HCT116 (cell line): ENCODE results near the gene ENPP6. TPM values are rescaled to one million over a fixed set of nuclear protein-coding genes. Genes with fewer than 3 reads are reported as not detected.

Experiments
- ATAC-seq: fragments of 200-7000 bp; cut with Tn5 transposase; 2 replicates; pipeline ENCODE4 v1.9.1; 2020; ENCODE audit warnings: mild to moderate bottlenecking, moderate library complexity
- BruUV-seq: library from RNA; stranded (reverse); fragments of 400-500 nt; replicated peaks from 2 replicates; lab custom pipeline; 2021; lab: Mats Ljungman, UMichigan
- CTCF ChIA-PET: fragments of 300-600 bp; sonication (Branson Sonifier 250); formaldehyde crosslinking; loops from one replicate; lab custom pipeline; 2021; ENCODE audit warnings: antibody characterized with exemption; lab: Charles Lee
- POLR2A ChIA-PET: fragments of 300-600, 350-600 bp; sonication (Branson Sonifier 250); formaldehyde crosslinking; loops from one replicate; lab custom pipeline; 2021; ENCODE audit warnings: antibody characterized with exemption; lab: Charles Lee
- RAD21 ChIA-PET, 2 experiments: fragments of 300-600 bp; sonication (Branson Sonifier 250); formaldehyde crosslinking; loops; one replicate each; lab custom pipeline; 2023; ENCODE audit warnings: low total read pairs in 2 of 2; ENCODE audit not compliant: uncharacterized antibody in 2 of 2, unreplicated experiment in 2 of 2, low non-redundant PET in 1 of 2; lab: Charles Lee
- DNase-seq: peaks from one replicate; pipeline ENCODE4 v3.0.0-alpha.2; 2010; ENCODE audit warnings: low read depth, low spot score
- H2AFZ ChIP-seq: fragments of 200-600 bp; shearing (Covaris generic), sonication (generic); 2 replicates; pipeline ENCODE4 v1.6.1; 2017; ENCODE audit warnings: low read depth, mixed run types, mixed read lengths, antibody characterized with exemption, low read length; ENCODE audit not compliant: poor library complexity, severe bottlenecking
- H3K27ac ChIP-seq: 2 replicates; pipeline ENCODE4 v1.5.1; 2012; ENCODE audit warnings: low read depth, low read length
- H3K27me3 ChIP-seq: fragments of 200-600 bp; sonication (generic); 2 replicates; pipeline ENCODE4 v1.6.1; 2016; ENCODE audit warnings: mixed run types, low read length, mixed read lengths; ENCODE audit not compliant: insufficient read depth
- H3K36me3 ChIP-seq, 2 experiments: fragments of 200-500 bp in 1 of 2; fragments of 200-600 bp in 1 of 2; sonication (Bioruptor generic) in 1 of 2; sonication (generic) in 1 of 2; 2 replicates each; pipeline versions ENCODE4 v1.5.1 to v1.6.1; 2014 to 2016; ENCODE audit warnings: low read length in 2 of 2, inconsistent platforms in 1 of 2, mixed read lengths in 1 of 2, mixed run types in 1 of 2; ENCODE audit not compliant: insufficient read depth in 2 of 2, control insufficient read depth in 1 of 2
- H3K4me1 ChIP-seq, 2 experiments: fragments of 200-600 bp in 1 of 2; sonication (generic) in 1 of 2; 2 replicates each; pipeline versions ENCODE4 v1.5.1 to v1.6.1; 2012 to 2017; ENCODE audit warnings: low read length in 2 of 2, inconsistent platforms in 1 of 2, mild to moderate bottlenecking in 1 of 2, mixed read lengths in 1 of 2, mixed run types in 1 of 2, moderate library complexity in 1 of 2; ENCODE audit not compliant: insufficient read depth in 2 of 2, control insufficient read depth in 1 of 2
- H3K4me2 ChIP-seq: fragments of 200-600 bp; sonication (generic); 2 replicates; pipeline ENCODE4 v1.6.1; 2017; ENCODE audit warnings: mixed run types, low read length, mixed read lengths
- H3K4me3 ChIP-seq, 2 experiments: fragments of 200-600 bp in 1 of 2; sonication (generic) in 1 of 2; replicated peaks in 1 of 2; 2 replicates each; pipeline ENCODE4 v1.5.1; 2011 to 2016; ENCODE audit warnings: low read length in 2 of 2, control low read depth in 1 of 2, low read depth in 1 of 2, mild to moderate bottlenecking in 1 of 2, mixed read lengths in 1 of 2, mixed run types in 1 of 2
- H3K79me2 ChIP-seq: fragments of 200-600 bp; sonication (generic); 2 replicates; pipeline ENCODE4 v1.6.1; 2017; ENCODE audit warnings: mild to moderate bottlenecking, mixed run types, low read length, moderate library complexity, mixed read lengths; ENCODE audit not compliant: insufficient read depth
- H3K9ac ChIP-seq: fragments of 200-600 bp; sonication (generic); 2 replicates; pipeline ENCODE4 v1.6.1; 2016; ENCODE audit warnings: low read length, mixed read lengths
- H3K9me2 ChIP-seq: fragments of 200-600 bp; sonication (generic), shearing (Covaris generic); 2 replicates; pipeline ENCODE4 v1.6.1; 2017; ENCODE audit warnings: mixed run types, mild to moderate bottlenecking, moderate library complexity; ENCODE audit not compliant: insufficient read depth
- H3K9me3 ChIP-seq, 2 experiments: fragments of 200-500 bp in 1 of 2; fragments of 200-600 bp in 1 of 2; sonication (Bioruptor generic) in 1 of 2; sonication (generic) in 1 of 2; 2 replicates each; pipeline ENCODE4 v1.6.1; 2014 to 2017; ENCODE audit warnings: low read length in 2 of 2, mixed read lengths in 2 of 2, inconsistent platforms in 1 of 2, low read depth in 1 of 2, mild to moderate bottlenecking in 1 of 2, mixed run types in 1 of 2, moderate library complexity in 1 of 2; ENCODE audit not compliant: control insufficient read depth in 1 of 2, insufficient read depth in 1 of 2
- H4K20me1 ChIP-seq: fragments of 200-600 bp; sonication (generic), shearing (Covaris generic); 2 replicates; pipeline ENCODE4 v1.6.1; 2017; ENCODE audit warnings: mixed run types, mild to moderate bottlenecking, moderate library complexity; ENCODE audit not compliant: insufficient read depth
- CTCF ChIP-seq, 3 experiments: fragments of 200-600 bp in 1 of 3; sonication (generic) in 1 of 3; IDR thresholded peaks in 2 of 3; conservative IDR thresholded peaks in 1 of 3; 2 replicates each; pipeline ENCODE4 v1.5.1; 2012 to 2017; ENCODE audit warnings: low read depth in 2 of 3, low read length in 2 of 3, antibody characterized with exemption in 1 of 3, borderline replicate concordance in 1 of 3, control low read depth in 1 of 3, mild to moderate bottlenecking in 1 of 3, mixed read lengths in 1 of 3, mixed run types in 1 of 3, moderate library complexity in 1 of 3; ENCODE audit not compliant: insufficient read depth in 1 of 3
- EGR1 ChIP-seq: IDR thresholded peaks from 2 replicates; pipeline ENCODE4 v1.6.1; 2012; ENCODE audit warnings: low read depth
- SIN3A ChIP-seq: IDR thresholded peaks from 2 replicates; pipeline ENCODE4 v1.6.1; 2012; ENCODE audit warnings: low read depth
- TCF7L2 ChIP-seq: IDR thresholded peaks from 2 replicates; pipeline ENCODE4 v1.7.0; 2011; ENCODE audit warnings: borderline replicate concordance, inconsistent platforms; ENCODE audit not compliant: insufficient read depth, insufficient read length; ENCODE audit errors: extremely low read depth
- YY1 ChIP-seq: IDR thresholded peaks from 2 replicates; pipeline ENCODE4 v1.6.1; 2011; ENCODE audit warnings: low read length, low read depth, moderate library complexity, mild to moderate bottlenecking; ENCODE audit not compliant: insufficient replicate concordance; ENCODE audit errors: extremely low read depth
- ZNF274 ChIP-seq: fragments of 200-500 bp; sonication (Bioruptor generic); IDR thresholded peaks from 2 replicates; pipeline ENCODE4 v1.6.1; 2014; ENCODE audit warnings: mild to moderate bottlenecking, low read depth, low read length, inconsistent platforms
- intact Hi-C: fragments of 100-400 bp; cut with micrococcal nuclease; formaldehyde crosslinking; loops from 2 replicates; pipeline ENCODE4 v1.10.0; 2022
- total RNA-seq: library from RNA; stranded (reverse); gene quantifications from one replicate; pipeline ENCODE4 v1.2.1, GENCODE V29; 2021; ENCODE audit not compliant: unreplicated experiment
- TF ChIP-seq, protein P1 (sequence below): IDR thresholded peaks from 2 replicates; pipeline ENCODE4 v1.6.1; 2012; ENCODE audit warnings: low read depth
- TF ChIP-seq, protein P2 (sequence below): IDR thresholded peaks from 2 replicates; pipeline ENCODE4 v1.6.1; 2011; ENCODE audit warnings: mild to moderate bottlenecking, low read length, moderate library complexity; ENCODE audit not compliant: insufficient replicate concordance; ENCODE audit errors: extremely low read depth

Gene ENPP6
- total RNA-seq, 1 experiment from 2014 or later: not detected

DNA sequence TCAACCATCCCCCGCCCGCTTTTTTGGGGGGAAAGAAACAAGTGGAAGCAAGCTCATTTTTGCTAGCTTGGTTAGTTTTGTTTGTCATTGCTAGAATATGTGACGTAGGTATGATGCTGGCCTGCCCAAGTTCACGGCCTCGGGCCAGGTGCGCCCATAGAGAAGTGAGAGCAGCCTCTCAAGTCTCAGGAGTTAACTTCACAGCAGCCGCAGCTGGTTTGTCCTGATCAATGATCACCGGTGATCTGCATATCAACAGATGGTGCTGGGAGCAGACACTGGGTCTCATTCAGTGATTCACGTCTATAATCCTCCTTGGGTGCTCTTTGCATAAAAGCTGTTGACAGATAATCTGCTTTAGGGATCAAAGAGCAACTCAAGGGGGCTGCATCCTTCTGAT lies 50.1 kb downstream of the ENPP6 start (continued):
- TF ChIP-seq CTCF (IDR thresholded peaks at IDR 0.05 in 2 of 3, conservative IDR thresholded peaks at IDR 0.05 in 1 of 3; ENCODE audit: borderline replicate concordance in 1 of 3, insufficient read depth in 1 of 3, low read depth in 2 of 3, low read length in 2 of 3) (no peak), ZNF274 (no peak), YY1 (no peak)

GRCh38 chr4:184166736-184167135 lies 50.9 kb downstream of the ENPP6 start:
- intact Hi-C loops: loop anchor here (5.0 to 10.0 kb wide), 2 partner anchors 694 to 902 kb away; no protein-coding TSS in a partner anchor

More at GRCh38 chr4:184166736-184167135, 50.9 kb downstream of the ENPP6 start:
- BruUV-seq: no TSS peak
- Histone ChIP-seq H3K9me3 (no peaks in the 10 kb centered on the region), H3K4me3 (no peak overlapping the region), H3K4me2 (no peak overlapping the region), H3K4me1 (no peaks in the 10 kb centered on the region), H3K9ac (no peak overlapping the region), H4K20me1 (no peaks in the 10 kb centered on the region), H3K27ac (no peak overlapping the region), H3K36me3 (no peaks in the 10 kb centered on the region), H3K9me2 (no peaks in the 10 kb centered on the region), H3K79me2 (no peaks in the 10 kb centered on the region), H3K27me3 (no peaks in the 10 kb centered on the region), H2AFZ (no peak overlapping the region)
- ATAC-seq (no peak), DNase-seq (no peak)
- ChIA-PET RAD21 (no interaction called here), CTCF (interaction anchor here (1.4 kb wide), 1 partner anchor 326 kb away, joined by 3 read pairs; no protein-coding TSS in a partner anchor), POLR2A (no interaction called here)
- no peak for TF ChIP-seq EGR1
- TF ChIP-seq, protein P1, sequence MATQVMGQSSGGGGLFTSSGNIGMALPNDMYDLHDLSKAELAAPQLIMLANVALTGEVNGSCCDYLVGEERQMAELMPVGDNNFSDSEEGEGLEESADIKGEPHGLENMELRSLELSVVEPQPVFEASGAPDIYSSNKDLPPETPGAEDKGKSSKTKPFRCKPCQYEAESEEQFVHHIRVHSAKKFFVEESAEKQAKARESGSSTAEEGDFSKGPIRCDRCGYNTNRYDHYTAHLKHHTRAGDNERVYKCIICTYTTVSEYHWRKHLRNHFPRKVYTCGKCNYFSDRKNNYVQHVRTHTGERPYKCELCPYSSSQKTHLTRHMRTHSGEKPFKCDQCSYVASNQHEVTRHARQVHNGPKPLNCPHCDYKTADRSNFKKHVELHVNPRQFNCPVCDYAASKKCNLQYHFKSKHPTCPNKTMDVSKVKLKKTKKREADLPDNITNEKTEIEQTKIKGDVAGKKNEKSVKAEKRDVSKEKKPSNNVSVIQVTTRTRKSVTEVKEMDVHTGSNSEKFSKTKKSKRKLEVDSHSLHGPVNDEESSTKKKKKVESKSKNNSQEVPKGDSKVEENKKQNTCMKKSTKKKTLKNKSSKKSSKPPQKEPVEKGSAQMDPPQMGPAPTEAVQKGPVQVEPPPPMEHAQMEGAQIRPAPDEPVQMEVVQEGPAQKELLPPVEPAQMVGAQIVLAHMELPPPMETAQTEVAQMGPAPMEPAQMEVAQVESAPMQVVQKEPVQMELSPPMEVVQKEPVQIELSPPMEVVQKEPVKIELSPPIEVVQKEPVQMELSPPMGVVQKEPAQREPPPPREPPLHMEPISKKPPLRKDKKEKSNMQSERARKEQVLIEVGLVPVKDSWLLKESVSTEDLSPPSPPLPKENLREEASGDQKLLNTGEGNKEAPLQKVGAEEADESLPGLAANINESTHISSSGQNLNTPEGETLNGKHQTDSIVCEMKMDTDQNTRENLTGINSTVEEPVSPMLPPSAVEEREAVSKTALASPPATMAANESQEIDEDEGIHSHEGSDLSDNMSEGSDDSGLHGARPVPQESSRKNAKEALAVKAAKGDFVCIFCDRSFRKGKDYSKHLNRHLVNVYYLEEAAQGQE: no peak
- no peak for TF ChIP-seq YY1
- no peak for TF ChIP-seq SIN3A
- TF ChIP-seq TCF7L2: no peak
- TF ChIP-seq, protein P2, sequence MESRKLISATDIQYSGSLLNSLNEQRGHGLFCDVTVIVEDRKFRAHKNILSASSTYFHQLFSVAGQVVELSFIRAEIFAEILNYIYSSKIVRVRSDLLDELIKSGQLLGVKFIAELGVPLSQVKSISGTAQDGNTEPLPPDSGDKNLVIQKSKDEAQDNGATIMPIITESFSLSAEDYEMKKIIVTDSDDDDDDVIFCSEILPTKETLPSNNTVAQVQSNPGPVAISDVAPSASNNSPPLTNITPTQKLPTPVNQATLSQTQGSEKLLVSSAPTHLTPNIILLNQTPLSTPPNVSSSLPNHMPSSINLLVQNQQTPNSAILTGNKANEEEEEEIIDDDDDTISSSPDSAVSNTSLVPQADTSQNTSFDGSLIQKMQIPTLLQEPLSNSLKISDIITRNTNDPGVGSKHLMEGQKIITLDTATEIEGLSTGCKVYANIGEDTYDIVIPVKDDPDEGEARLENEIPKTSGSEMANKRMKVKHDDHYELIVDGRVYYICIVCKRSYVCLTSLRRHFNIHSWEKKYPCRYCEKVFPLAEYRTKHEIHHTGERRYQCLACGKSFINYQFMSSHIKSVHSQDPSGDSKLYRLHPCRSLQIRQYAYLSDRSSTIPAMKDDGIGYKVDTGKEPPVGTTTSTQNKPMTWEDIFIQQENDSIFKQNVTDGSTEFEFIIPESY: no peak
